GM18873 (cell line): ENCODE measurements around the gene SYT15B.
"Not testable (repeated sequence)": the region's sequence is repeated elsewhere in the genome, so short reads cannot be mapped to it uniquely, and the experiment has no call there.

Experiments used
- ATAC-seq: cut with Tn5 transposase; IDR thresholded peaks from one replicate; pipeline ENCODE4 v1.9.1; 2021; ENCODE audit warnings: mild to moderate bottlenecking, moderate library complexity, moderate number of reproducible peaks; ENCODE audit not compliant: unreplicated experiment, low FRiP score

Gene SYT15B

GRCh38 chr10:47763554-47764175 lies at the start of gene SYT15B:
Gene SYT15B (minus strand): TSS chr10:47763592. CDS start chr10:47762640, 952 bp downstream.
- ATAC-seq: not testable (repeated sequence)

DNA sequence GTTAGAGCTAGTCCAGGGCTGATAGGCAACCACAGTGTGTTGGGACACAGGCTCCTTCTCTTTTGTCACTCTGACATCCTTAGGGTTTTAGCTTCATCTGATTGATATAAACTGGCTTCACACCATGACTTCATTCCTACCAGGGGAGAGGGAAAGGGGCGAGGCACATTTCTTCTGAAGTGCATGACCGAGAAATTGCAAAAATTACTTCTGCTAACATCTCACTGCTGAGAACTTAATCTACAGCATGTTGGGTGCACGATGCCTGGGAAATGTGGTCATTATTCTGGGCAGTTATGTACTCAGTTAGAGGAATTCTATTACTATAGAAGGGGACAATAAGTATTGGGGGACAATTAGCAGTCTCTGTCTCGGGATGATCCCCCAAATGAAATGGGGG lies 16.2 kb upstream of the SYT15B start:
- not testable (repeated sequence) for ATAC-seq

GRCh38 chr10:47775361-47776231 lies 12.2 kb upstream of the SYT15B start:
- ATAC-seq: not testable (repeated sequence)

GRCh38 chr10:47770745-47771144 lies 7.4 kb upstream of the SYT15B start:
- not testable (repeated sequence) for ATAC-seq

DNA sequence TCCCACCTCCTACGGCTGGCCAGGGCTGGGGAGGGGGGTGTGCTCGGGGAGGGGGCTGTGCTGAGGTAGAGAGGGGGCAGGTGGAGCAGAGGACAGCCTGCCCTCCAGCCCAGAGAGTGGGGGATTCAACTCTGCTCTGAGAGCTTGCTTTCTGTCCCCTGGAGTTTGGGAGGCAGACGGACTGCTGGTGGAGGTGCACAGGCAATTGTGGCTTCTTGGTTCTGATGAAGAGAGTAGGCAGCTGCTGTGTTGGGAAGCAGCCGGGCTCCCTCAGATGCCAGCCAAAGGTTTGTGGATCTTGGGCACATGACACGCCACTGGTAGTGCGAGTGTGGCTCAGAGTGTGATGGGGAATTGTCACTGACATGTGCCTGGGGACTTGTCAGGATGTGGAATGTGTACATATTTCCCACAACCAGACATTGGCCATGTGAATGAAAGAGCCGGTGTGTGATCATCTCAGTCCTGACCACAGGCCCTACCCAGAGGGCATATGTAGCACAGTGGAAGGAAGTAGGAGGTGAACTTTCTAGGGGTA lies 5.3 kb upstream of the SYT15B start:
- not testable (repeated sequence) for ATAC-seq

GRCh38 chr10:47768085-47768484 lies 4.7 kb upstream of the SYT15B start:
- not testable (repeated sequence) for ATAC-seq

DNA sequence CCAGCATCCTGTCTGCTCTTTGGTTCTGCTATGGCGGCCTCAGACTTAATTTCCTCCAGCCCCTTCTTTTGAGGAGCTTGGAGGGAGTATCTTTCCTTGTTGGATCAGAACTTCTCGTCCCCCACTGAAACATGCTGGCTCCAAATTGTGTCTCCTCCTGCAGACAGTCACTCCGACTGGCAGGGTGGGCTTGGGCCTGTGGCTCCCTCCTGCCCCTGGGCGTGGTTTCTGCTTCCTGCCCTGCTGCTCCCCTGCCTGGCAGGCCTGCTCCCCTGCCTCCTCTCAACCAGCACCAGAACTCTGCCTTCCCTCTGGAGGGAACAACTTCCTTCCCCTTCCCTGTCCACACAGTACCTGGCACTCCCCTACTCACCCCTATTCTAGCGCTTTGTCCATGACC lies 3.8 kb upstream of the SYT15B start:
- ATAC-seq: not testable (repeated sequence)

DNA sequence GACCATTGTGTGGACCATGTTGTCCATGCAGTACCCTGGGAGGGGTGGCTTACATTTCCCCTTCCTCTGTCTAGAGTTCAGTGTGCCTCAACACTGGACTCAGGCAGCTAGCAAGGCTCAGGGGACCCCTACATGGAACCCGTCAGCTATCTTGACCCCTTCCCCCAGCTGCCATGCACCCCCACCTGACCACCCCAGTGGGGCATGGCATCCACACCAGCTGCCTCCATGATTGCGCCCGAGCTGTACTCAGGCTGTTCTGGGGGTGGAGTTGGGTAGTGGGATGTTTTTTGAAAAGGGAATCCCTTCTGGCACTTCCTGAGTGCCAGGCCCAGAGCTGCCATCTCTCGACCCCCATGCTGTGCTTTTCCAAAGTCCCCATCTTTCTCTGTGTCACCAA lies 1.8 kb upstream of the SYT15B start:
- ATAC-seq: not testable (repeated sequence)

- not testable (repeated sequence) for ATAC-seq
Measured at GRCh38 chr10:47762674-47763553, 478 bp downstream of the SYT15B start.

DNA sequence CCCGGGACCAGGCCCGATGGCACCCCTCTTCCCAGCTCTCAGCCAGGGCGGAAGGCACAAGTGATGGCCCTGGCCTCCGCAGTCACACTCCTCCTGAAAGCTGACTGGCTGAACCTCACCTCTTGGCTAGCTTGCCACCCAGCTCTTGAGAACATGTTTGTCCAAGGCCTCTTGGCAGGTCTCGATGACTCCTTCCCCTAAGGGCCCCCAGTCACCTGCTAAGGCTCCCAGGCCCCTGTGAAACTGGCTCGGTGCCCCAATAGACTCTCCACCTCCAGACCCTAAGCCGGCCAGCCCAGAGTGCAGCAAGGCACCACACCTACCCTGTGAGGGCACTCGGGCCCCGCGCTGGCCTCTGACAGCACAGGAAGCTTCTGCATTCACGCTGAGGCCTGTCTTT lies 4.5 kb downstream of the SYT15B start:
- ATAC-seq: not testable (repeated sequence)

DNA sequence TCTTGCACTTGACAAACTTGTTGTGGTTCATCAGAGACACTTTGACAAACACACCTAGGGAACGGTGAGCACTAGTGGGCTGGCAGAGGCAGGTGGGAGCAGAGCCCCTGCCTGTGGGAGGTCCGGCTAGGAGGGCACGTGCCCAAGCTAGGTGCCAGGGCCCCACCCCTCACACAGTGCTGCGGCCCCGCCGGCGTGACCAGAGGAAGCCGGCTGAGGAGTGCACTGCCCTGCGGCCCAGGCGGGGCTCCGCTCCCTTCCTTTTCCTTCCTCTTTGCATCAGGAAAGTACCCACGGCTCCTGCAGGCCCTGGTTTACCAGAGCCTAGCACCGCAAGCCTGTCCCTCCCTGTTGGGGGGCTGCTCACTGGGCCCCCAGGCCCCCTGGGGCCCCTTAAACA lies 7.2 kb downstream of the SYT15B start:
- ATAC-seq: not testable (repeated sequence)

- ATAC-seq: not testable (repeated sequence)
Measured at GRCh38 chr10:47753871-47754270, 9.5 kb downstream of the SYT15B start.

DNA sequence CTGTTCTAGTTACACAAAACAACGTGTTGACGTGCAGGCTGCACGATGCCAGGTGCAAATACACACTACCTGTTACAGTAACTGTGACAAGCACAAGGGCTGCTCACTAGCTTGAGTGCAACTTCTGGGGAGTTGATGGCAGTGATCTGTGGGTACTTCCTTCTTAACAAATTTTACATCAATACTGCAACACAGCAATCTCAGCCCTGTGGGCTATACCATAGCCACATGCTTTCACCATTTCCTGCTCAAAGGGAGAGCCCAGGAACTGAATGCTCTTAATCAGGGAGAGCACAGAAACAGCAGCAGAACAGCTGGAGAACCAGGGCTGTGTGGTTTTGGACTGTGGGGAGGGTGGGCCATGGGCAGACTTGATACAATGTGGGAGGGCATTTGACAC lies 10.2 kb downstream of the SYT15B start:
- ATAC-seq: not testable (repeated sequence)

GRCh38 chr10:47751821-47752220 lies 11.6 kb downstream of the SYT15B start:
- not testable (repeated sequence) for ATAC-seq

DNA sequence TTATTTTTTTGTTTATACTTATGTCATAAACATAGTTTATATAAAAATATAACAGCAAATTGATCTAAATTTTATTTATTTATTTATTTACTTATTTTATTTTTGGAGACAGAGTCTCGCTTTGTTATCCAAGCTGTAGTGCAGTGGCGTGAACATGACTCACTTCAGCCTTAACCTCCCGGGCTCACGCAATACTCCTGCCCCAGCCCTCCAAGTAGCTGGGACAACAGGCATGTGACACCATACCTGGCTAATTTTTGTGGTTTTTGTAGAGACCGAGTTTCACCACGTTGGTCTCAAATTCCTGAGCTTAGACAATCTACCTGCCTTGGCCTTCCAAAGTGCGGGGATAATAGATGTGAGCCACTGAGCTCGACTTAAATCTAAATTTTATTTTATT lies 13.0 kb downstream of the SYT15B start:
- ATAC-seq: not testable (repeated sequence)

DNA sequence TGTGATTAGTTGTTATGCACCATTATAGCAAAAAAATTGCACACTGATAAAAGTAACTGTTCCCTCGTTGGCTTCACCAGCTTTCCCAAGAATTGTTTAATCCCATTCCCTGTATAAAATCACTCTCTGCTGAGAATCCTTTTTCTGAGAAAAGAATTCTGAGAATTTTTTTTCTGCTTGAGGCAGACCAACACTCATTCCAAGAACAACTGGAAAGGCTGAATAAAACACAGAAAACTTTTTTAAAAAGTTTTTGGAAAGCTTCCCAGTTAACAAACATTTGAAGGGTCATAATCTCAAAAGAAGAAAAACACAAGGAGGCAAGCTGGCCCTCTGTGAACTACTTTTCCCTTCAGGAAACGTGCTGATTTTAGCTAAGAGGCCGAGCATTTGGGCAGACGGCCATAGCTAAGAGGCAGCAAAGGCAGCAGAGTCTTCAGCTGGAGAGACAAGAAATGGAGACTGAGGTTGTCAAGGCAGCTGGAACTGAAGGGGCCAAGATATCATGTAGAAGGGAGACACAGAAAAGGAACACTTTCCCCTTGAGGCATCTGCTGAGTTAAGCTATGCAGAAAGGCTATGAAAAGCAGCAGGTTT lies 16.5 kb downstream of the SYT15B start:
- ATAC-seq: not testable (repeated sequence)

DNA sequence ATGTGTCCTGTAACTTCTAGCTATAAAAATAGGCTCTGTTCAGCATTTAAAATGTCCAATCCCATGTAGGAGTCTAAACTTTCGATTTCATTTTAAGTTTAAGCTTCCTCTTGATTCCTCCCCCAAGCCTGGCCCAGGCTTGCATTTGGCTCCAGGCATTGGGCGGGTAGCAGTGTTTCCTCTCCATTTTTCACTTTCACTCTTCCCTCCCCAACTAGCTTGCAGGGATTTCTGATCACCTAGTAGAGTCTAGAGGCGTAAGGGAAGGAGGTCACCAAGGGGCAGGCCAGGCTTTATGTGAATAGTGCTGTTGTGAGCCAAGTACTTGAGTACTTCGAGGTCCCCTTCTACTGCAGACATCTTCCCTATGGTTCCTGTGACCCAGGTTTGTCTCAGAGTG lies 18.5 kb downstream of the SYT15B start:
- ATAC-seq: not testable (repeated sequence)

- peak; percentile 76 for ATAC-seq
Measured at GRCh38 chr10:47743611-47744550, 19.5 kb downstream of the SYT15B start.

- ATAC-seq: peak; percentile 71
Measured at GRCh38 chr10:47740868-47741267, 22.5 kb downstream of the SYT15B start.
